C4-2B (cell line): ENCODE data around the gene CHST8.

Source experiments
- CTCF ChIP-seq: fragments of 450-650 bp; conservative IDR thresholded peaks from 2 replicates; pipeline ENCODE4 v1.5.1; 2017; ENCODE audit warnings: mild to moderate bottlenecking
- ZFX ChIP-seq: fragments of 450-650 bp; IDR thresholded peaks from 2 replicates; pipeline ENCODE4 v1.6.1; 2017

GRCh38 chr19:33629826-33630375, 8.1 kb downstream of the CHST8 start:
- TF ChIP-seq CTCF (no peak), ZFX (no peak)
